Non-pigmented ciliary epithelial cell (primary cell): Measurements from ENCODE around the gene CCDC150.
"Not testable (repeated sequence)": the region's sequence is repeated elsewhere in the genome, so short reads cannot be mapped to it uniquely, and the experiment has no call there.

Source experiments
- DNase-seq: peaks from one replicate; pipeline ENCODE4 v3.0.0-alpha.2; 2010; ENCODE audit warnings: low read depth

The CCDC150 gene

DNA sequence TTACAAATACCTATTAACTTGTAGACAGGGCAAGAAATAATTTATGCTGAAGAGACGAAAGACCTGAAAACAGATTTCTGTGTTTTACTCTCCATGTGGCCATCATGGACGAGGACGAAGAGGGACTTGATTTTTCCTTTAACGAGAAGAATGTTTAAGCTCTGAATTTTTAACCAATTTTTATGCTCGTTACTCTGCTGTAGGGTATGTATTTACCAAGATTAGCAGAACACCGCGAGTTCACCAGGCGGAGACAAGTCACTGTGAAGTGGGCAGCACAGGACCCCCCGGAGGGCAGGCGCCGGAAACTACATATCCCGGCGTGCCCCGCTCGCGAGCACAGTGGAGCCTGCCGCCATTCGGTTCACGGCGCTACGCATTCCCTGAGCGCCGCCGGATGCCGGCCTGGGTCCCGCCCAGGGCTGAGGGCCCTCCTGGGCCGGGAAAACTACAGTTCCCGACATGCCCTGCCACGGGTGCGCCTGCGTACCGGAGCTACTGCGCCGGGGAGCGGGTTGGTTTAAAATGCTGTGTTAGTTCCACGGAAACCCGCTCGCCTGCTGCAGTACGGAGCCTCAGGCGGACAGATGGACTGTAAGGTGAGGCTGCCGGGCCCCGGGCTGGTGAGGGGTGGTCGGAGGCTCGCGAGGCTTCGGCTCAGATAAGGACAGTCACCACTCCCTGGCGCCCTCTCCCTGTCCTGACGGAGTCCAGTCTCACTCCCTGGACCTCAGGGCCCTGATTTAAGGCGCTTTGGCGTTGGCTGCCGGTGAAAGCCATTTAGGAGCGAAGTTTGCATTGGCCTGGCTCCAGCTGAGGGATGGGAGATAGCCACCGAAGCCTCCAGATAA is at the start of gene CCDC150:
Gene CCDC150 (plus strand): TSS at position 536 of the 851 bp plus-strand sequence. CDS start 52 bp downstream, at position 588.
- DNase-seq = peak; percentile 63

DNA sequence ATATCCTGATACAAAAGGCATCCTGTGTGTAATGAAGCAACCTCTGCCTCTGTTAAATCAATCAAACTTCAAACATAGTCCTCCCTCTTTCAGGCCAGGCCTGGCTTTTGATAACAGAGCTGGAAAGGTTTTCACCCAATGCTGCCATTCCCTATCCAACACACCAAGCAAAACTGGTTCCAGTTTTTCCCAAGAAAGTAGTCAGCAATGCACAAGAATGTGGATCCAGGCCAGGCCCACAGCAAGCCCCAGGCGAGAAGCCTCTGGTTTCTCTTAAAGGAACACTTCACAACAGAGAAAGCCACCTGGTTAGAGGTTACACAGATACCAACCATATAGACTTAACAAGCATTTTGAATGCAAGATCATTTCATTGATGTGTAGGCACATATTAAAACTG is 49.2 kb upstream of the CCDC150 start:
- DNase-seq = no peak

DNA sequence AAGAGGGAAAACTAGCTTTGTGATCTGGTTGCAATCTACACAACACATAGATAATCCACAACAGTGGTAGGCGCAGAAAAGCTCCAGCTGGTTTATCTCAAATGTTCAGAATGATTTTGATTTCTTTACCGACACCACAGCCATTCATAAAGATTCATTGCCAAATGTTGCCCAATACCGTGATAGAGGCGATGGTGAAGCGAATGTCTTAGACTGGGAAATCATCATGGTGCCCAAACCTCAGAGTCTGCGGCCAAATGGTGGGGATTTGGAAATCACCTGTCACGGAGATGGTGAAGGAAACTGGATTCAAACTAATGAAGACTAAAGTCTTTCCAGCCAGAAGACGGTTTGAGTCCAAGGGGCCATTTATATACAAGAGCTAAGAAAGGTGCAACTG is 48.5 kb upstream of the CCDC150 start:
- DNase-seq = no peak

DNA sequence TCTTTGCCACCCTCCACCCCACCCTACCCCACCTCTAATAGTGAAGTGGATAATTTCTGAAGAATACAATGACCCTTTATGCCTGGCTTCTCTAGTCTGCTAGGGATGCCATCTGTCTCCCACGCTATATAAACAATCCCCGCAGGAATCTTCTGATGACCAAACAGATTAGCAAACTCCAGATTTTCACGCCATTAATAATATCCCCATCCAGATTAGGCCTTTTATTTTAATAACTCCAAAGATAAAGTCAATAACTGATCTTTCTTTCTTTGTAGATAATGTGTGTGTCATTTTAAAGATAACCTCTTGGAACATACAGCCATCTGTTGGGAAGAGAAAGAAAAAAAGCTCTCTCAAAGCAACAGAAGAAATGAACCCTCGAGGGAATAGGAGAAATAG is 47.9 kb upstream of the CCDC150 start:
- no peak for DNase-seq

DNA sequence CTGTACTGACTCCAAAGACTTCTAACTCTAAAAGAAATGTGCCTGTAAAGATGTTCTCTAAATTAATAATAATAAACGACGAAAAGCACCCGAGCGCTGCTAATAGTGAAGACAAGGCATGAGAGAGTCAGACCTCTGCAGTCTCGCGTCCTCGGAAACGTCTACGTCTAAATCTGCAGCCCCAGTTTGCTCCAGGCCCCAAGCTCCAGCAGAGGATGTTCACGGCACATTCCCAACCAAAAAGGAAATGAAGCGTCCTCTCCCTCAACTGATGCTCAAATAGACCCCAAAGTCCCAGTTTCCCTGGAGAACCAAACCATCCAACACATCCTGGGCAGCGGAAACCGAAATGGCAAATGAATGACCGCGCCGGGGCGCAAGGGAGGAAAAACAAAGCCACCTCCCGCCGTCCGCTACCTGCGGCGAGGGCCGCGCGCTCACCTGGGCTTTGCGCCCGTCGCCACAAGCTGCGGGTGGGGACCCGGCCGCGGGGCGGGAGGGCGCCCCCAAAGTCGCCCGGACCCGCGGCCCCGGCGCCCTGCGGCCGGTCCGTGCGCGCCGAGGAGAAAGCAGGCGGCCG is 47.1 kb upstream of the CCDC150 start:
- DNase-seq = no peak

DNA sequence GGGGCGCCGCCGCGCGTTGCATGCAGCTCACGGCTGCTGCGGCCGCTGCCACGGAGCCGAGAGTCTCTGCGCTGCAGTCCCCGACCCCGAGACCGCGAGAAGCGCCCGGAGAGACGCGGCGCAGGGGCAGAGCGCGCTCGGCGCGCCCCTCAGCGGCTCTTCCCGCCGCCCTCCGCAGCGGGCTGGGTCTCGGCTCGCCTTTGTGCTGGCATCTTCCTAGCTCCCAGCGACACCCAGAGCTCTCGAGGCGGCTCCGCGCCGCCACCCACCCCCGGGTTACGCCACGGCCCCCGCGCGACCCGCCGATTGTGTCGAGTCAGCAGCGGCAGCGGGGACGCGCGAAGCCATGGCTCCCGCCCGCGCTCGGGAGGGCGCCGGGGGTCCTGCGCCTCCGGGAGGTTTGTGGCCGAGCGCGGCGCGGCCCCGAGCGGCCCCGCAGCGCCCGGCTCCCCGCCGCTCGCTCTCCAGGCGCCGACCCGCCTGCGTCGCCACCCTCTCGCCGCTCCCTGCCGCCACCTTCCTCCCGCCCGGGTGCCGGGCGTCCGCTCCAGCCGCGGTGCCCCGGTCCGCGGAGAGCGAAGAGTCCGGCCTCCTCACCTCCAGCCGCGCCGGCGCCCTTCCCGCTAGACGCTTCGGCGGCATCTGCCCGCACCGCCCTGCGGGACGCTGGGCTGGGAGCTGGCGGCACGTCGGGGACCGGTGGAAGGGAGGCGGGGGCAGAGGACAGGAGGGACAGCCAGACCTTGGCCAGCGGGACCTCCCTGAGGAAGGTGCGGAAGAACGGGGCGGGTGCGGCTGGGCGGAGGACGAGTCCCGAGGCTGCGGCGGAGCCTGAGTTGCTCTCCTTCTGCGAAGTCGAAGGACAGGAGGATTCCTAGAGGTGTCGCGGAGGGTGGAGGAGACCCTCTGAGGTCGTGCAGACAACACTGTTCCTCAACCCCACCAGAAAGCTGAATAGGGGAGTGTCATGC is 46.3 kb upstream of the CCDC150 start, which contains the start of gene HECW2:
Gene HECW2 (minus strand): TSS at position 644 of the 971 bp plus-strand sequence.
- DNase-seq = no peak

DNA sequence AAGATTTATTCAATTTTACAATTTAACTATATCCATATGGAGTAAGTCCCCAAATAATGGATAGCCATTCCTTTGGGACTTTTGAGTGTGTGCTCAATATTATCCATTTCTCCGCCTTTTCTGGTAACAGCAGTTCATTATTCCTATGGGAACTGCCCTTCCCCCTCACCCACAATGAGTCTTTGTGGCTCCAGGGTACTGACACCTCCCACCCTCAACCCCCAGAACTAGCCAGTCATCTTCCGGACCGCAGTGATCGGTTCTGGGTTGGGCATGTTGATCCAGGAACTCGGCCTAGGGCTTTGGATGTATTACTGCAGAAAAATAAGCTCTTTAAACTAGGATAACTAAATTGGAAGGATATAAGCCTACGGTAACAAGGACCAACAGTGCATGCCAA is 45.4 kb upstream of the CCDC150 start:
- no peak for DNase-seq

DNA sequence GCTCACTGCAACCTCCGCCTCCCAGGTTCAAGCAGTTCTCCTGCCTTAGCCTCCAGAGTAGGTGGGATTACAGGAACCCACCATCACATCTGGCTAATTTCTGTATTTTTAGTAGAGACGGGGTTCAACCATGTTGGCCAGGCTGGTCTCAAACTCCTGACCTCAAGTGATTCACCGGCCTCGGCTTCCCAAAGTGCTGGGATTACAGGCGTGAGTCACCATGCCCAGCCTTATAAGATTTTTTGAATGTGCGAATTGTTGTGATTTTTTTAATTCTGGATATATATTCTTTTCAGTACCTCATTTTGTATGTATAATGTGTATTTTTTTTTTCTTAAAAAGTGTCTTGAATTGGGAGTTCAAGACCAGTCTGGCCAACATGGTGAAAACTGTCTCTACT is 42.0 kb upstream of the CCDC150 start:
- no peak for DNase-seq

DNA sequence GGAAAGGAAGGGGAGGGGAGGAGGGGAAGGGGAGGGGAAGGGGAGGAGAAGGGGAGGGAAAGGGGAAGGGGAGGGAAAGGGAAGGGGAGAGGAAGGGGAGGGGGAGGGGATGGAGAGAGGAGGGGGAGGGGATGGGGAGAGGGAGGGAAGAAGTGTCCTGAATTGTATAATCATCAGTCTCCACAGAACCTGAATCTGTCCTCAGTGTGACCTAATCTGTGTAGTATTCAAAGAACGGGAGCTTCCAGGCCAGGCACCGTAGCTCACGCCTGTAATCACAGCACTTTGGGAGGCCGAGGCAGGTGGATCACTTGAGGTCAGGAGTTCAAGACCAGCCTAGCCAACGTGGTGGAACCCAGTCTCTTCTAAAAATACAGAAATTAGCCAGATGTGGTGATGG is 41.1 kb upstream of the CCDC150 start:
- DNase-seq = no peak

DNA sequence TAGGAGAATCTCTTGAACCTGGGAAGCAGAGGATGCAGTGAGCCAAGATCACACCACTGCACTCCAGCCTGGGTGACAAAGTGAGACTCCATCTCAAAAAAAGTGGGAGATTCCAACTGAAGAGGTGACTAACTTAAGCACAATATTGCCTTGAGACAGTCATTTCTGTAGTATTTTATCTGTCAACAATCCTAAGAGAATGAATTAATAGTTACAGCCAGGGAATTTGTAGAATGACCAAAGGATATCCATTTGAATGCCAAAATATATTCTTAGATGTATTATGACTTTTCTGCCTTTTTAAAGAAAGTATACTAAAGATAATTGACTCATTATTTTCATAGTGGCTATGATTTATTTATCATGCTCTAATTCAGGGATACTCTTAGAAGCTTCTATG is 40.7 kb upstream of the CCDC150 start:
- DNase-seq = no peak

DNA sequence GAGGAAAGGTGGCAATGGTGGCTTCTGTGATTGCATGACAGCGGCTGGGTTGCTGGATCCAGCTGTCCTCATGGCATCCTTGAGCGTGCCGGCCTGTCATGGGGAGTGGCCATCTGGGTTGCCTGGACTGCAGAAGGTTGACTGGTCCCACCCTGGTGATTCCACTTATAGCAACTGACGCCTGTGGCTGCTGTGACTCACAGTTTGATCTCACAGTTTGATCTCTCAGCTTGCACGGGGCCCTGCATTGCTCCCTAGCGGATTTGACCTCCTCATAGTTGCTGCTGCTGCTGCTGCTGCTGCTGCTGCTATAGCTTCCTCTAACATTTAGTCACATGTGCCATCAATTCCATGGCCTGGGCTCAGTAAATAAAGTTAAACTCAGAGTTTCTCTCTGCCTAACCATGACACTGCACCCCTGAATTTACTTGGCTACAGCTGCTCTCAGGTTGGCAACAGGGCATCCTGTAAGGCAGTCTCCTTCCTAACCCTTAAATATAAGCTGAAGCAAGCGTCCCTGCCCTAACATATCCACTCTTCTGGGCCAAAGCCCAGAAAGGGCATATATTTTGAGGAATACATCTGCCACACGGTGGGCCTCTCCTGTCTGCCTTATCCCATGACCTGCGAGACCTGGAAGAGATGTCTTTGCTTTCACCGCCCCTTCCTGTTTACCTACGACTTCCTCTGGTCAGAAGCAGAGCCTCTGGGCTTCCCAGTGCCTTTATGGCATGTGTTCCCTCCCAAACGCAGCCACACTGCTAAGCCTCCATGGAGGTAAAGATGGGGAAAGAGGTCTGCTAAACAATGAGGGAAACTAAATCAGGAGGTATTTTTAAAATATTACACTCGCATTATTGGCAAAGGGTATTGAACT is 37.8 kb upstream of the CCDC150 start:
- peak; percentile 89 for DNase-seq

DNA sequence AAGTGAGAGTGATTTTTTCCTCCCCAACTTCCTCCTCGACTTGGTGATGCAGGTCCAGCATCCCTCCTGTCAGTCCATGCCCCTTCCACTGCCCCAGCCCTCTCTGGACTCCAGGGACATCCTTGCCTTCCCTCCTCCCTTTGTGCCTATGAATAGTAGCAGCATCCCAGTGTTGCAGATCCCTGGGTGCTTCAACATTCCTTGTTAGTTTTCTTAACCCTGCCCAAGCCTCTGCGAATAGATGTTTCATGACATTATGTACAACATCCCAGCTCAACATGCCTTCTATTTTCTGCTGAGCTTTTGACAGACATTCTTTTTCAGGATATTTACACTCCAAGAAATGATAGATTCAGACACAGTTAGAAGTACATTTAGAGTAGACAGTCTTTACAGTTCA is 35.3 kb upstream of the CCDC150 start:
- DNase-seq = no peak

DNA sequence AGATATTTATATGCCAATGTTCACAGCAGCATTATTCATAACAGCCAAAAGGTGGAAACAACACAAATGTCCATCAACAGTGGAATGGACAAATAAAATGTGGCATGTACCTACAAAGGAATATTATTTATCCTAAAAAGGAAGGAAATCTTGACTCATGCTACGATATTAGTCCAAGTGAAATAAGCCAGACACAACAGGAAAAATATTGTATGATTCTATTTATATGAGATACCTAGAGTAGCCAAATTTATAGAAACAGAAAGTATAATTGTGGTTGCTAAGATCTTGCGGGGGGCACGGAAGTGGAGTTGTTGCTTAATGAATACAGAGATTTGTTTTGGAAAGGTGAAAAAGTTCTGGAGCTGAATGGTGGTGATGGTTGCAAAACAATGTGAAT is 33.0 kb upstream of the CCDC150 start:
- no peak for DNase-seq

DNA sequence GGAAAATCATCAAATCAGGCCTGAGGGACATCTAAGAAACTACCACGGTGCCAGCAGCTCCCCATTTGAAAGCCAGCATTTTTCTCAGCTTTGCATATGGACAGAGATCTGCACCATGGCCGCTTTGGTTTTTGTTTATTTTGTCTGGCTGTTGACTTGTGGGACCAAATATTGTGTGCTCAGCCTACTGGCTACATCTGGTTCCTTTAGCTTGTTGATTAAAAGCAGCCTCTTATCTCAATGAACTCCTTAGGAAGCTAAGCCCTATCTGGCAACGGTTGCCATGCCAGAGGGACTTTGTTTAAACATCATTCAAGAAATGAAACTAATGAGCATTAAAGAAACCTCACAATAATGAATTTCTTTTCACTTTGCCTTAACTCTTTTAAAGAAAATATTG is 32.4 kb upstream of the CCDC150 start:
- no peak for DNase-seq

DNA sequence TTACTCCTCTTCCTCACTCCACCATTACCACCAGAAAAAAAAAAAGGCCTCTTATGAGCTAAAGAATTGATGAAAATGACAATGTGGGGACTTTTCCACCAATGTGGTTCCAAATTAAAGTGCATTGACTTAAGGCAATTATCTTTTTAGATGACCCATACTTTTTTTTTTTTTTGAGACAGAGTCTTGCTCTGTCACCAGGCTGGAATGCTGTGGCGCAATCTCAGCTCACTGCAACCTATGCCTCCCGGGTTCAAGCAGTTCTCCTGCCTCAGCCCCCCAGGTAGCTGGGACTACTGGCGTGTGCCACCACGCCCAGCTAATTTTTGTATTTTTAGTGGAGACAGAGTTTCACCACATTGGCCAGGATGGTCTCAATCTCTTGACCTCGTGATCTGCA is 31.6 kb upstream of the CCDC150 start:
- DNase-seq = not testable (repeated sequence)

DNA sequence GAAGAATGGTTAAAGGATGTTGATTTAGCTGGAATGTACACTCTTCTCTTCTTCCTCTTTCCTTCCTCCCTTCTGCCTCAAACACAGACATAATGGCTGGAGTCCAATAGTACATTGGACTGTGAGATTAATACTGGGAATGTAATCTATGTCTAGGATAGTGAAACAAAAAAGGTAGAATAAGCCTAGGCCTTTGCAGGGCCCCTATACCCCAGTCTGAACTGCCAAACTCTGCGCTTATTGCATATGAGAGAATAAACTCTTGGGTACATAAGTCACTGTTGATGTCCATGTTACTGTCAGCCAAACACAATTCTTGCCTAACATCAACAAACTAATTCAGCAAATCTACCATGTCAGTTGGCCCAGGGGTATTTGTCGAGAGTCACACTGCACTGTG is 29.7 kb upstream of the CCDC150 start:
- no peak for DNase-seq

DNA sequence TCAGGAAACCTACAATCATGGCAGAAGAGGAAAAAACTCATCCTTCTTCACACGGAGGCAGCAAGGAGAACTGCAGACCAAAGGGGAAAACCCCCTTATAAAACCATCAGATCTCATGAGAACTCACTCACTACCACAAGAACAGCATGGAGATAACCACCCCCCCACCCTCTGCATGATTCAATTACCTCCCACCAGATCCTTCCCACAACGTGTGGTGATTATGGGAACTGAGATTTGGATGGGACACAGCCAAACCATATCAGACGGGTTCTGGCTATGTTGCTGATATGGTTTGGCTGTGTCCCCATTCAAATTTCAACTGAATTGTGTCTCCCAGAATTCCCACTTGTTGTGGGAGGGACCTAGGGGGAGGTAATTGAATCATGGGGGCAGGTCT is 28.7 kb upstream of the CCDC150 start:
- DNase-seq = no peak

DNA sequence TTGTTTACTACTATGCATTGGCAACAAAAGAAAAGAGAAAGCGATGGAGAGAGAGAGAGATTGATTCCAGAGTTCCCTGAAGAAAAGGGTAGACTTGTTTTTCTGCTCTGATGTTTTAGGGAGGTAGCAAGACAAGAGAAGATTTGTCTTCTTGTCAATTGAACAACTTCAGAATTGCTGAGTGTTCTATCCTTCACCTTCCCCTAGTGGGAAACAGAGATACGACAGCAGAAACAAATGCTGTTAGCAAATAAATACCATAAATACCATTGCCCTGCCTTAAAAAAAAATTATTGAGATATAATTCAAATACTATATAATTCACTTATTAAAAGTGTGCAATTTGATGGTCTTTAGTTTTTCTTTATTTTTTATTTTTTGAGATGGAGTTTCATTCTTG is 26.2 kb upstream of the CCDC150 start:
- no peak for DNase-seq

DNA sequence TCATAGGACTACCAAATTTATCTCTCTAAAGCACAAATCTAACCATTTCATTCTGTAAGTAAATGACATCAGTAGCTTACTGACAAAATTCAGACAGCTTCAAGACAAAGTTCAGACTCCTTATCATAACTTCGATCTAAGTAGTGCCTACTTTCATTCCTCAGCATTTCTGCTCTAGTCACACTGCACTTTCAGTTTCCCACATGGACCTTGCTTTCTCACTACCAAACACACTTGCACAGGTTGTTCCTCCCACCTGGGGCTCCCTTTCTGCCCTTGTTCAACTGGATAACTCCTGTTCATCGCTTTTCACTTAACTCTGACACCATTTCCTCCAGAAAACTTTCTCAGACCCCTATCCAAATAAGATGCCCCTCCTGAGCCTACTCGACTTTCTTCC is 22.1 kb upstream of the CCDC150 start:
- DNase-seq = no peak

DNA sequence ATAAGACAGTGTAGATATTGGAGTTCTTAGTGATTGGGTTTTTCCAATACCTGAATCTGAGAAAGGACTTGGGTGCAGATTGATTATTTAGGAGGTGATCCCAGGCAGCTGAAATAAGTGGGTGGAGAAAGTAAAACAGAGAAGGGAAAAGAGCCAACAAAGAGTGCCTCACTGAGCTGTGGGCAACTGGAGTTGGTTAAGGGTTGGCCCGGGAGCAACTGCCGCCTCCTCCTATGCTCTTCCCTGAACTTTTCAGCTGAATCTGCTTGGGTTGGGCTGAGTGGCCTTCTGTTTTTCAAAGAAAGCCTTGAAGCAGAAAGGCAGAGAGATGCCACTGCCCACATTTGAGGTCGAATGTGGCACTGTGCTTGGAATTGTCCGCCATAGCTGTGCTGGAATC is 20.9 kb upstream of the CCDC150 start:
- DNase-seq = no peak

DNA sequence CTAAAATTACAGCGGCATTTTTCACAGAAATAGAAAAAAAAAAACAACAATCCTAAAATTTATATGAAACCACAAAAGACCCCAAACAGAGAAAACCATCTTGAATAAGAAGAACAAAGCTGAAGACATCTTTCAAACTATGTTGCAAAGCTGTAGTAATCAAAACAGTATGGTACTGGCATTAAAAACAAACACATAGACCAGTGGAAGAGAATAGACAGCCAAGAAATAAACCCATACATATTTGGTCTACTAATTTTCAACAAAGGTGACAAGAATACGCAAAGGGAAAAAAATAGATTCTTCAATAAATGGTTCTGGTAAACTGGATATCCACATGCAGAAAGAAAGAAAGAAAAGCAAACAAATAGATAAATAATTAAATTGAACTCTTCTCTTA is 9.0 kb upstream of the CCDC150 start:
- no peak for DNase-seq

DNA sequence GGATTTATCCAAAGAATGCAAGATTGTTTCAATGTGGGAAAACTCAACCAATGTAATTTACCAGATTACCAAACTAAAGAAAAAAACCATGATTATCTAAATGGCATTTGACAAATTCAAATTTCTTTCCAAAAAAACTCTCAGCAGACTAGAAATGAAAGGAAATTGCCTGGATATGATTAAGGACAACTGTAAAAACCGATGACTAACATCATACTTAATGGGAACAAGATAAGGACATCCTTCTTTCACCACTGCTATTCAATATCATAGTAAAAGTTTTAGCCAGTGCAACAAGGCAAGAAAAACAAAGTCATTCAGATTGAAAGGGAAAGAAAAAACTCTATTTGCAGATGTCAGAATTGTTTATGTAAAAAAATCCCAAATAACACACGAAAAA is 4.4 kb upstream of the CCDC150 start:
- no peak for DNase-seq
